BLaER1 treated with 17β-estradiol and CSF1 and Interleukin-3, amounts not matched to agents 10 nM and 100 nM (cell line): Measurements from ENCODE around the gene PIBF1.

ENCODE experiments used
- H3K27ac ChIP-seq, 11 experiments: shearing (Covaris generic); formaldehyde crosslinking; 2 replicates each; pipeline ENCODE4 v1.8.1; 2022
- H3K27me3 ChIP-seq, 11 experiments: shearing (Covaris generic); formaldehyde crosslinking; 2 replicates each; pipeline ENCODE4 v1.8.1; 2022
- H3K36me3 ChIP-seq, 11 experiments: shearing (Covaris generic); formaldehyde crosslinking; 2 replicates each; pipeline ENCODE4 v1.8.1; 2022
- H3K4me1 ChIP-seq, 10 experiments: shearing (Covaris generic); formaldehyde crosslinking; 2 replicates each; pipeline ENCODE4 v1.8.1; 2022
- H3K4me2 ChIP-seq, 11 experiments: shearing (Covaris generic); formaldehyde crosslinking; 2 replicates each; pipeline ENCODE4 v1.8.1; 2022
- H3K4me3 ChIP-seq, 10 experiments: shearing (Covaris generic); formaldehyde crosslinking; 2 replicates each; pipeline ENCODE4 v1.8.1; 2022
- H3K9ac ChIP-seq, 11 experiments: shearing (Covaris generic); formaldehyde crosslinking; 2 replicates each; pipeline ENCODE4 v1.8.1; 2022
- H3K9me3 ChIP-seq, 11 experiments: shearing (Covaris generic); formaldehyde crosslinking; replicated peaks in 1 of 11; 2 replicates each; pipeline ENCODE4 v1.8.1; 2022
- H4K20me1 ChIP-seq, 11 experiments: shearing (Covaris generic); formaldehyde crosslinking; 2 replicates each; pipeline ENCODE4 v1.8.1; 2022
- Cebpa-rat ChIP-seq, 11 experiments: shearing (Covaris generic); IDR thresholded peaks; 2 replicates each; pipeline ENCODE4 v1.8.1; 2022

PIBF1 gene

DNA sequence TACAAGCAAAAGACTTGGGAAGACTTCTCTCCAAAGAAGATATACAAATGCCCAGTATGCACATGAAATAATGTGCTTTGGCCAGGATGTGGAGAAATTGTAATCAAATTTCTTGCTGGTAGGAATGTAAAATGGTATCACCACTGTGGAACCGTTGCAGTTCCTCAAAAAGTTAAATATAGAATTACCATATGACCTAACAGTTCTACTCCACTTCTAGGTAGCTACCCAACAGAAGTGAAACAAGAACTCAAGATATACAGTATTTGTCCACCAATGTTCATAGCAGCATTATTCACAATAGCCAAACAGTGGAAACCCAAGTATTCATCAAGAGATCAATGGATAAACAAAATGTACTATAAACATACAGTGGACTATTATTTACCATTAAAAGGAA lies 181.8 kb downstream of the PIBF1 start:
- H4K20me1 ChIP-seq = no peaks in the 10 kb centered on the region
- no peaks in the 10 kb centered on the region for H3K27me3 ChIP-seq
- H3K27ac ChIP-seq = no peak overlapping the region
- H3K4me1 ChIP-seq = peaks cover 0 to 18% (median 3%) of the 10 kb centered on the region in 10 experiments; a peak in 11 of 20 replicates
- peak overlapping the region in 4 of 11 experiments; percentile 17 to 45 (median 41); a peak in 6 of 22 replicates for H3K4me2 ChIP-seq
- H3K9me3 ChIP-seq = no peaks in the 10 kb centered on the region
- peaks cover 7 to 48% (median 18%) of the 10 kb centered on the region in 11 experiments; a peak in 20 of 22 replicates for H3K36me3 ChIP-seq
- no peak overlapping the region for H3K4me3 ChIP-seq
- TF ChIP-seq Cebpa-rat (IDR thresholded peaks at IDR 0.05) = no peak
- H3K9ac ChIP-seq = no peak overlapping the region

DNA sequence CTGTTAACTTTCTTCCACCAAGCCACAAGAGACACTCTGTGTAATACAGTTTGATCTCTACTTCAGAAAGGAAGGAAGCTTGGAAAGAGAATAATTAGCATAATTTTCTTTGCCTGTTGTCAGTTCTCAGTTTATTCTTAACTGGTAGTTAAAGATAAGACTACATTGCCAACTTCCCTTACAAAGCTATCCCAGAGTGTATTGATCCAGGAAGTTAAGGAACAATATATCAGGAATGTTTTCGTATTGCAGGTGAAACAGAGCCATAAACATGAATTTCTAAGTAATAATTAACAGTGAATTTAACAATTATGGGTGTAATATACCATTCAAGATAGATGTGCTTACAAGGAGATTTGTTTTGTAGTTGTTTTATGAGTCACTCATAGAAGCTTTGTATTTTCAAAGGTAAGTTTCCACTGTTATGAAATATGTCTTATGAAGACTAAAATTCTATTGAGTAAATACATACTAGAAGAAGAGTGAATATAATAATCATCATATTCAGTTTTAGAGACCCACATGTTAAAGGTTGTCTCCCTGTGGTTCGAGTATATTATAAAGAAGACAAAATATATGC lies 188.5 kb downstream of the PIBF1 start:
- Histone ChIP-seq H3K9ac (no peak overlapping the region), H3K36me3 (peaks cover 18 to 48% (median 30%) of the 10 kb centered on the region in 11 experiments; a peak in 21 of 22 replicates), H4K20me1 (no peaks in the 10 kb centered on the region), H3K27ac (no peak overlapping the region), H3K27me3 (no peaks in the 10 kb centered on the region), H3K4me3 (no peak overlapping the region), H3K4me1 (no peaks in the 10 kb centered on the region), H3K9me3 (no peaks in the 10 kb centered on the region), H3K4me2 (no peak overlapping the region)
- TF ChIP-seq Cebpa-rat (IDR thresholded peaks at IDR 0.05) = no peak

DNA sequence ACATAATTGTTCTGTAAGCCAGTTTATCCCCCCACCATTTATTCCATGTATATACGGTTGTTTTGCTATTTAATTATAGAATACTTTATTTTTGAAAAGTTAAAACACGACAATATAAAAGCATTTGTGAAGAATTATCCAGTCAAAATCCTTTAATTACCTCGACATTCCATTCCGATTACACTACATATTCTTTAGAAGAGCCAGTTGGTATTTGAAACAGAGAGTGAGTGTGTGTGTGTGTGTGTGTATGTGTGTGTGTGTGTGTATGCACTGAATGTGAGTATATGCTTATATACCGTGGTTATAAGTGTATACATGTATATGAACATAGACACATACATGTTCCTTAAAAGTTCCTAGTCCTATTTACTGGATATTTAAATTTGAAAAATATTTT lies 189.0 kb downstream of the PIBF1 start:
- Histone ChIP-seq H4K20me1 (no peaks in the 10 kb centered on the region), H3K36me3 (peaks cover 20 to 54% (median 35%) of the 10 kb centered on the region in 11 experiments; a peak in 21 of 22 replicates), H3K9me3 (no peaks in the 10 kb centered on the region), H3K9ac (no peak overlapping the region), H3K27me3 (no peaks in the 10 kb centered on the region), H3K27ac (no peak overlapping the region), H3K4me1 (no peaks in the 10 kb centered on the region), H3K4me3 (no peak overlapping the region), H3K4me2 (no peak overlapping the region)
- TF ChIP-seq Cebpa-rat (IDR thresholded peaks at IDR 0.05) = no peak

DNA sequence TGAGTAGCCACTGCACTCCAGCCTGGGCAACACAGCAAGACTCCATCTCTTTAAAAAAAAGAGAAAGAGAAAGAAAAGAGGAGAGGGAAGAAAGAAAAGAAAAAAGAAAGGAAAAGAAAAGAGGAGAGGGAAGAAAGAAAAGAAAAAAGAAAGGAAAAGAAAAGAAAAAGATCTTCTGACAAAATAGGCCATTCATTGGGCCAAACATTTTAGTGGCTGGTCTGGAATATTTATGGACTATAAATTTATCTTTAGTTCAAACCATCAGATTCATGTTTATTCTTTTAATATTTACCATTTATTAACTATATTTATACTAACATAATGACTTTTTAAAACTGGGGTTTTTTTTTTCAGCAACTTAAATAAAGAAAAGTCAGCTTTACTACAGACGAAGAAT lies 191.3 kb downstream of the PIBF1 start:
- Histone ChIP-seq H3K4me2 (no peak overlapping the region), H3K36me3 (peaks cover 15 to 62% (median 37%) of the 10 kb centered on the region in 11 experiments; a peak in 21 of 22 replicates), H3K4me1 (no peaks in the 10 kb centered on the region), H3K27ac (no peak overlapping the region), H3K4me3 (no peak overlapping the region), H3K9me3 (no peaks in the 10 kb centered on the region), H3K9ac (no peak overlapping the region), H3K27me3 (no peaks in the 10 kb centered on the region), H4K20me1 (no peaks in the 10 kb centered on the region)
- TF ChIP-seq Cebpa-rat (IDR thresholded peaks at IDR 0.05) = no peak

DNA sequence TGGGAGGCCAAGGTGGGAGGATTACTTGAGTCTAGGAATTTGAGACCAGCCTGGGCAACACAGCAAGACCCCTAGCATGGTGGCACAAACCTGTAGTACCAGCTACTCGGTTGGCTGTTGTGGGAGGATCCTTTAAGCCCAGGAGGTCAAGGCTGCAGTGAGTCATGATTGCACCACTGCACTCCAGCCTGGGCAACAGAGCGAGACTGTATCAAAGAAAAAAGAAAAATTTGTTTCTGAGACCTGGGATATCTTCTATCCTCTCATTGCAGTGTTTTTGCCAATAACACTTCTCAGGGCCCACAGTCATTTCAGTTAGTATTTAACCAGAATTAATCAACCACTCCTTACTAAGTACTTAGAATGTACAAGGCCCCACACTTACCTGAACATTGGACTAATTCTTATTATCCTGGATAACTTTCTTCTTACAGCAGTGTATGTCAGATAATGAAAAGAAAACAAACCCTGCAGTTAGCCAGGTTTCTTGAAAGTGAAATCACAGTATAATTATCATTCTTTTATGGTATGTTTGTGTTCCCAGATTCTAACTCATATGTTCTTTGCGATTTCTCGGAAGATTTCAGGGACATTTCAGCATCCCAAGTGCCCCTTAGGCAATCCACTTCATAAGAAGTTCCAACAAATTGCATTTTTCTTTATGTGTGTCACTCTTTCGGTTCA lies 201.3 kb downstream of the PIBF1 start:
- Histone ChIP-seq H3K4me2 (peak overlapping the region in 2 of 11 experiments; percentile 1 to 20; a peak in 1 of 22 replicates), H3K36me3 (peaks cover 0 to 10% (median 0%) of the 10 kb centered on the region in 11 experiments; a peak in 1 of 22 replicates), H3K4me1 (peaks cover 0 to 5% (median 0%) of the 10 kb centered on the region in 10 experiments; a peak in 4 of 20 replicates), H3K27me3 (no peaks in the 10 kb centered on the region), H3K9me3 (no peaks in the 10 kb centered on the region), H3K27ac (no peak overlapping the region), H3K4me3 (no peak overlapping the region), H4K20me1 (no peaks in the 10 kb centered on the region; a peak in 1 of 22 replicates), H3K9ac (no peak overlapping the region)
- TF ChIP-seq Cebpa-rat (IDR thresholded peaks at IDR 0.05) = no peak

GRCh38 chr13:72985610-72986009 lies 203.7 kb downstream of the PIBF1 start:
- H3K9ac ChIP-seq = no peak overlapping the region
- TF ChIP-seq Cebpa-rat (IDR thresholded peaks at IDR 0.05) = no peak
- H3K4me2 ChIP-seq = no peak overlapping the region
- H3K4me3 ChIP-seq = no peak overlapping the region
- H3K36me3 ChIP-seq = peaks cover 0 to 11% (median 3%) of the 10 kb centered on the region in 11 experiments; a peak in 4 of 22 replicates
- H4K20me1 ChIP-seq = no peaks in the 10 kb centered on the region; a peak in 1 of 22 replicates
- H3K27ac ChIP-seq = no peak overlapping the region
- no peaks in the 10 kb centered on the region for H3K9me3 ChIP-seq
- peaks cover 0 to 5% (median 0%) of the 10 kb centered on the region in 10 experiments; a peak in 4 of 20 replicates for H3K4me1 ChIP-seq
- no peaks in the 10 kb centered on the region for H3K27me3 ChIP-seq

GRCh38 chr13:72986197-72986596 lies 204.3 kb downstream of the PIBF1 start:
- no peaks in the 10 kb centered on the region for H3K27me3 ChIP-seq
- no peak overlapping the region for H3K4me3 ChIP-seq
- H3K36me3 ChIP-seq = peaks cover 0 to 11% (median 3%) of the 10 kb centered on the region in 11 experiments; a peak in 4 of 22 replicates
- H3K4me2 ChIP-seq = no peak overlapping the region
- H3K27ac ChIP-seq = no peak overlapping the region
- peaks cover 0 to 5% (median 0%) of the 10 kb centered on the region in 10 experiments; a peak in 4 of 20 replicates for H3K4me1 ChIP-seq
- H4K20me1 ChIP-seq = no peaks in the 10 kb centered on the region; a peak in 1 of 22 replicates
- no peak overlapping the region for H3K9ac ChIP-seq
- TF ChIP-seq Cebpa-rat (IDR thresholded peaks at IDR 0.05) = no peak
- H3K9me3 ChIP-seq = no peaks in the 10 kb centered on the region

DNA sequence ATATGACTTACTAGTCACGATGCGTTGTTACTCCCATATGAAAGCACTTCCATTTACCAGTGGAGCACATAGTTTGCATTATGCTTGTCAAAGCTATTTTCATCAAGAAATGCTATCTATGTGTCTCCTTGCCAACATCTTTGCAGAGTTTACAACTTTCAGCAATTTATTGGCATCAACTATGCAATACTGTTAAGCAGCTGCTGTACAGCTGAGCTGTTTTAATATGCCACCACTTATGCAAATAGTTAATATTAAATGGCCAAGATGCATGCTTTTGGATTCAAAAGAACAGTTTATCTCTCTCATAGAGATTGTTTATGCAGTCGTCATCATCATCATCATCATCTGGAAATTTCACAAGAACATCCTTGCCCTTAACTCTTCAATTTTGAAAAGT lies 209.0 kb downstream of the PIBF1 start:
- TF ChIP-seq Cebpa-rat (IDR thresholded peaks at IDR 0.05) = no peak
- H3K4me3 ChIP-seq = no peak overlapping the region
- H3K36me3 ChIP-seq = peaks cover 0 to 24% (median 11%) of the 10 kb centered on the region in 11 experiments; a peak in 11 of 22 replicates
- H3K4me2 ChIP-seq = no peak overlapping the region
- H3K27me3 ChIP-seq = no peaks in the 10 kb centered on the region
- H4K20me1 ChIP-seq = no peaks in the 10 kb centered on the region
- no peak overlapping the region for H3K9ac ChIP-seq
- H3K27ac ChIP-seq = no peak overlapping the region
- H3K4me1 ChIP-seq = no peaks in the 10 kb centered on the region
- H3K9me3 ChIP-seq = no peaks in the 10 kb centered on the region

- Histone ChIP-seq H4K20me1 (no peaks in the 10 kb centered on the region), H3K9me3 (no peaks in the 10 kb centered on the region), H3K9ac (no peak overlapping the region), H3K4me3 (no peak overlapping the region), H3K27me3 (no peaks in the 10 kb centered on the region), H3K36me3 (peaks cover 9 to 16% (median 13%) of the 10 kb centered on the region in 11 experiments; a peak in 19 of 22 replicates), H3K27ac (no peak overlapping the region), H3K4me1 (peaks cover 0 to 13% (median 11%) of the 10 kb centered on the region in 10 experiments; a peak in 14 of 20 replicates), H3K4me2 (no peak overlapping the region)
- no peak for TF ChIP-seq Cebpa-rat (IDR thresholded peaks at IDR 0.05)
Observed at GRCh38 chr13:72998012-72998411, 216.1 kb downstream of the PIBF1 start.
